IMR-90 (cell line): ENCODE results near the gene C1orf87. TPM values are rescaled to one million over a fixed set of nuclear protein-coding genes. Genes with fewer than 3 reads are reported as not detected.

Experiments
- microRNA-seq, 2 experiments: library from miRNA; stranded (forward) in 1 of 2; unstranded in 1 of 2; fragments of 10-50 nt in 1 of 2; fragments of <30 nt in 1 of 2; gene quantifications in 1 of 2; microRNA quantifications in 1 of 2; one replicate each; pipeline versions ENCODE3 to v1.1.0; 2013 to 2020; ENCODE audit not compliant: insufficient read depth in 1 of 2, insufficient read length in 1 of 2, unreplicated experiment in 1 of 2
- polyA plus RNA-seq, 3 experiments: library from polyadenylated mRNA; depleted of rRNA; stranded (reverse); fragments of >200 nt; gene quantifications; 2 replicates each; pipeline ENCODE4 v1.2.3, GENCODE V29; 2012; ENCODE audit warnings: low replicate concordance in 1 of 3
- small RNA-seq, 5 experiments: library from RNA; depleted of rRNA; stranded (forward); fragments of <200 nt; gene quantifications; one replicate each; pipeline ENCODE3, GENCODE V24; 2012
- total RNA-seq: library from RNA; depleted of rRNA; stranded (reverse); fragments of >200 nt; gene quantifications from 2 replicates; pipeline ENCODE4 v1.2.3, GENCODE V29; 2012; rRNA removed

Gene C1orf87
- total and polyA plus RNA-seq, 2 of the 4 experiments (the other 2 are of a cell fraction) = not detected

Small RNA genes within 50 kb of the gene (microRNA-seq; reads per million reads assigned to microRNA genes)
- not detected for gene RN7SL475P (ENCODE audit: insufficient read depth, insufficient read length)

Small RNA genes within 50 kb of the gene (small RNA-seq; reads per million reads assigned to genes)
- gene RN7SL475P = 0 reads per million in 5 experiments

Other genes with a start within 250 kb of the C1orf87 start
- 0.18 TPM in 1 of 2 replicates, not detected in the other for gene CYP2J2, start 147.0 kb downstream of the C1orf87 start, total RNA-seq
- gene CYP2J2, start 147.0 kb downstream of the C1orf87 start, polyA plus RNA-seq (2012; rRNA removed) = 0.09 TPM in 1 of 2 replicates, not detected in the other